Right atrium auricular region (tissue), 2 donors: ENCODE measurements around the gene NR3C2. TPM values are rescaled to one million over a fixed set of nuclear protein-coding genes. Genes with fewer than 3 reads are reported as not detected.
"Not testable (repeated sequence)": the region's sequence is repeated elsewhere in the genome, so short reads cannot be mapped to it uniquely, and the experiment has no call there.

Source experiments
- DNase-seq: peaks from one replicate; pipeline ENCODE4 v3.0.0-alpha.2; 2019; ENCODE audit warnings: low spot score
- H3K27ac ChIP-seq, 2 donors: fragments of 200-600 bp; sonication (generic); 1 replicate in 1 of 2; 2 replicates in 1 of 2; pipeline ENCODE4 v1.5.1; 2016 to 2019
- H3K27me3 ChIP-seq, 2 donors: fragments of 200-600 bp; sonication (generic); one replicate each; pipeline versions ENCODE4 v1.5.1 to v1.6.0; 2017 to 2019
- H3K36me3 ChIP-seq: fragments of 200-600 bp; sonication (generic); one replicate; pipeline ENCODE4 v1.5.1; 2016
- H3K4me1 ChIP-seq, 2 donors: fragments of 200-600 bp; sonication (generic); one replicate each; pipeline versions ENCODE4 v1.5.1 to v1.6.0; 2017 to 2019
- H3K4me3 ChIP-seq, 2 donors: fragments of 200-600 bp; sonication (generic); 1 replicate in 1 of 2; 2 replicates in 1 of 2; pipeline ENCODE4 v1.5.1; 2017 to 2019; ENCODE audit warnings: mild to moderate bottlenecking in 1 of 2, moderate library complexity in 1 of 2
- H3K9me3 ChIP-seq, 2 donors: fragments of 200-600 bp; sonication (generic); one replicate each; pipeline ENCODE4 v1.5.1; 2019
- CTCF ChIP-seq, 2 donors: fragments of 200-600 bp; sonication (generic); IDR thresholded peaks; one replicate each; pipeline ENCODE4 v1.5.1; 2019; ENCODE audit warnings: antibody characterized with exemption in 2 of 2
- total RNA-seq, 2 donors: library from RNA; depleted of rRNA; stranded (reverse); fragments of >200 nt; gene quantifications; one replicate each; pipeline ENCODE4 v1.1.0, GENCODE V29; 2016

NR3C2 gene
- total RNA-seq, 2 donors from 2014 or later, result 15.7 to 39.9 TPM

- H3K27me3 ChIP-seq, result no peaks in the 10 kb centered on the region
- no peak overlapping the region for H3K4me3 ChIP-seq
- H3K9me3 ChIP-seq, result peaks cover 6 to 27% of the 10 kb centered on the region in 2 donors
- no peaks in the 10 kb centered on the region for H3K4me1 ChIP-seq
- DNase-seq, result no peak
- H3K27ac ChIP-seq, result no peak overlapping the region
- no peak for TF ChIP-seq CTCF (IDR thresholded peaks at IDR 0.05)
- H3K36me3 ChIP-seq, result peaks cover 7% of the 10 kb centered on the region
Measured at GRCh38 chr4:148124512-148124911, 317.7 kb downstream of the NR3C2 start.

- not testable (repeated sequence) for H3K27ac ChIP-seq, H3K4me1 ChIP-seq, H3K4me3 ChIP-seq, H3K27me3 ChIP-seq, H3K36me3 ChIP-seq, DNase-seq
- peaks cover 6 to 27% of the 10 kb centered on the region in 2 donors for H3K9me3 ChIP-seq
Measured at GRCh38 chr4:148123161-148123560, 319.1 kb downstream of the NR3C2 start.

DNA sequence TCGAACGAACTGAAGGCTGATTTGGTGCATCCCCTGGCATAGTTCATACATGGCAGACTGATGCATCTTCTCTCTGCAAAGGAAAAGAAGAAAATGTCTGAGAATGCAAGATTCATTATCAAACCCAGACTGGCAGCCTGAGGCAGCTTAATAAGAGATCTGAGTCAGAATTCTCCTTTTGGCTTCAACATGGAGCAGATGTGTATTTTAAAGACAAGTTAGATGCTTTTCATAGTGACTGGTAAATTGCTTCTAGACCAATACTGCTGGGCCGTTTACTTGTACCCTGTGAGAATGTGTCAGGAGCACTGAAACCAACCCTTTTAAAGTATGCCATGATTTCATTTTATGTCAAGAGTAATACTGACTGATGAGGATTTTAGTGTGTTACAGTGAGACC is 322.0 kb downstream of the NR3C2 start:
- no peak for DNase-seq
- Histone ChIP-seq H3K36me3 (peaks cover 8% of the 10 kb centered on the region), H3K27ac (no peak overlapping the region), H3K4me1 (peaks cover 0 to 10% of the 10 kb centered on the region in 2 donors), H3K9me3 (peaks cover 6 to 24% of the 10 kb centered on the region in 2 donors), H3K27me3 (no peaks in the 10 kb centered on the region), H3K4me3 (no peak overlapping the region)
- TF ChIP-seq CTCF (IDR thresholded peaks at IDR 0.05), result no peak

GRCh38 chr4:148118633-148119032 is 323.6 kb downstream of the NR3C2 start:
- TF ChIP-seq CTCF (IDR thresholded peaks at IDR 0.05), result no peak
- peaks cover 3 to 11% of the 10 kb centered on the region in 2 donors for H3K9me3 ChIP-seq
- no peaks in the 10 kb centered on the region for H3K27me3 ChIP-seq
- no peak overlapping the region for H3K27ac ChIP-seq
- peaks cover 13% of the 10 kb centered on the region for H3K36me3 ChIP-seq
- no peak overlapping the region for H3K4me3 ChIP-seq
- no peak for DNase-seq
- peaks cover 0 to 10% of the 10 kb centered on the region in 2 donors for H3K4me1 ChIP-seq

- H3K27ac ChIP-seq, result no peak overlapping the region
- peaks cover 3 to 8% of the 10 kb centered on the region in 2 donors for H3K9me3 ChIP-seq
- no peak for TF ChIP-seq CTCF (IDR thresholded peaks at IDR 0.05)
Measured at GRCh38 chr4:148118179-148118578, 324.0 kb downstream of the NR3C2 start.

GRCh38 chr4:148116969-148117368 is 325.2 kb downstream of the NR3C2 start:
- no peaks in the 10 kb centered on the region for H3K27me3 ChIP-seq
- no peak overlapping the region for H3K27ac ChIP-seq
- TF ChIP-seq CTCF (IDR thresholded peaks at IDR 0.05), result no peak
- no peaks in the 10 kb centered on the region for H3K9me3 ChIP-seq
- peaks cover 0 to 10% of the 10 kb centered on the region in 2 donors for H3K4me1 ChIP-seq
- peaks cover 21% of the 10 kb centered on the region for H3K36me3 ChIP-seq
- H3K4me3 ChIP-seq, result no peak overlapping the region
- no peak for DNase-seq

More at GRCh38 chr4:148118179-148118578, 324.0 kb downstream of the NR3C2 start:
- no peak for DNase-seq
- H3K4me1 ChIP-seq, result peaks cover 0 to 10% of the 10 kb centered on the region in 2 donors
- no peak overlapping the region for H3K4me3 ChIP-seq
- H3K36me3 ChIP-seq, result peaks cover 17% of the 10 kb centered on the region
- H3K27me3 ChIP-seq, result no peaks in the 10 kb centered on the region
